Stimulated activated CD4-positive, alpha-beta T cell treated with anti-CD3 and anti-CD28 coated beads, TNF-alpha, amount 100 ng/mL, for 4 hours (primary cell): ENCODE data around the gene LRSAM1.

Source experiments
- DNase-seq, 3 experiments: peaks; one replicate each; pipeline ENCODE4 v3.0.0-alpha.2; 2020; ENCODE audit warnings: low read depth in 3 of 3

LRSAM1 gene

GRCh38 chr9:127450830-127451607, at the start of gene LRSAM1, which contains the start of gene RPL12:
TSS of gene LRSAM1 (plus strand) at chr9:127451510. CDS start at chr9:127454528, 3,018 bp downstream.
TSS of gene RPL12 (minus strand) at chr9:127451406. CDS start at chr9:127451317, 89 bp downstream.
- peak; percentile 95 to 98 (median 98) for DNase-seq

- DNase-seq = no peak
Observed at GRCh38 chr9:127402401-127403090, 48.8 kb upstream of the LRSAM1 start.

- DNase-seq = no peak
Observed at GRCh38 chr9:127403507-127404192, 47.7 kb upstream of the LRSAM1 start.

- no peak for DNase-seq
Observed at GRCh38 chr9:127404631-127405030, 46.7 kb upstream of the LRSAM1 start.

- DNase-seq = no peak
Observed at GRCh38 chr9:127405344-127406125, 45.8 kb upstream of the LRSAM1 start.

- DNase-seq = no peak
Observed at GRCh38 chr9:127406799-127407491, 44.4 kb upstream of the LRSAM1 start.

- no peak for DNase-seq
Observed at GRCh38 chr9:127407492-127407843, 43.8 kb upstream of the LRSAM1 start.

- no peak for DNase-seq
Observed at GRCh38 chr9:127411122-127411521, 40.2 kb upstream of the LRSAM1 start.

- no peak for DNase-seq
Observed at GRCh38 chr9:127415141-127415540, 36.2 kb upstream of the LRSAM1 start.

GRCh38 chr9:127415657-127416056, 35.7 kb upstream of the LRSAM1 start:
- no peak for DNase-seq

- no peak for DNase-seq
Observed at GRCh38 chr9:127417131-127418036, 33.9 kb upstream of the LRSAM1 start.

- peak in 1 of 3 experiments; percentile 24 for DNase-seq
Observed at GRCh38 chr9:127418037-127418471, 33.3 kb upstream of the LRSAM1 start.

GRCh38 chr9:127419348-127419747, 32.0 kb upstream of the LRSAM1 start:
- no peak for DNase-seq

GRCh38 chr9:127421057-127421456, 30.3 kb upstream of the LRSAM1 start:
- no peak for DNase-seq

- no peak for DNase-seq
Observed at GRCh38 chr9:127422133-127422782, 29.1 kb upstream of the LRSAM1 start.

- no peak for DNase-seq
Observed at GRCh38 chr9:127422787-127423186, 28.5 kb upstream of the LRSAM1 start.

- DNase-seq = no peak
Observed at GRCh38 chr9:127423476-127423933, 27.8 kb upstream of the LRSAM1 start.

GRCh38 chr9:127423934-127424675, 27.2 kb upstream of the LRSAM1 start, which contains the start of gene ZNF79:
TSS of gene ZNF79 (plus strand) at chr9:127424382. CDS start at chr9:127424788, 406 bp downstream.
- DNase-seq = peak; percentile 76 to 83 (median 81)

- no peak for DNase-seq
Observed at GRCh38 chr9:127424676-127424999, 26.7 kb upstream of the LRSAM1 start.
